DND-41 (cell line): ENCODE results near the gene TCF4.

Source experiments
- EZH2 ChIP-seq: IDR thresholded peaks from 3 replicates; pipeline ENCODE4 v1.6.1; 2012; ENCODE audit warnings: borderline replicate concordance, low read depth, mild to moderate bottlenecking, moderate library complexity, low read length, inconsistent platforms; ENCODE audit not compliant: severe bottlenecking
- TF ChIP-seq, protein P1 (sequence below): IDR thresholded peaks from 2 replicates; pipeline ENCODE4 v1.5.1; 2012; ENCODE audit warnings: borderline replicate concordance, low read length, moderate library complexity, mild to moderate bottlenecking; ENCODE audit not compliant: poor library complexity, severe bottlenecking; ENCODE audit errors: extremely low read depth

DNA sequence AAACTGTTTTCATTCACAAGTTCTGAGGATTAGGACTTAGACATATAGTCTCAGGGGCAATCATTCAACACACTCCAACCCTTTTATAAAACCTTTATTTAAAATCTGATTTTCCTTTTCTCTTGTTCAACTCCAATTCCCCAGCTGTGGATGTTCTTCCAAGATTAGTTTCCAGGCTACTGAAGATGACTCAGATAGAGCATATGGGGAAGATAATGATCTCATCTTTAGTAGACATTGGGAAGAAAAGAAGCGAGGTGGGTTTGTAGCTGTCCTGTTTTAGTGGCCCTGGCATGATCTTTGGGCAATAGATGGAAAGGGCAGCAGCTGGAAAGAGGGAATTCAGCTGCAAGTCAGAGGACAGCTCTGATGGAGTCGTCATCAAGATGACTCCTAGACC is 381.1 kb downstream of the TCF4 start:
- TF ChIP-seq, protein P1, sequence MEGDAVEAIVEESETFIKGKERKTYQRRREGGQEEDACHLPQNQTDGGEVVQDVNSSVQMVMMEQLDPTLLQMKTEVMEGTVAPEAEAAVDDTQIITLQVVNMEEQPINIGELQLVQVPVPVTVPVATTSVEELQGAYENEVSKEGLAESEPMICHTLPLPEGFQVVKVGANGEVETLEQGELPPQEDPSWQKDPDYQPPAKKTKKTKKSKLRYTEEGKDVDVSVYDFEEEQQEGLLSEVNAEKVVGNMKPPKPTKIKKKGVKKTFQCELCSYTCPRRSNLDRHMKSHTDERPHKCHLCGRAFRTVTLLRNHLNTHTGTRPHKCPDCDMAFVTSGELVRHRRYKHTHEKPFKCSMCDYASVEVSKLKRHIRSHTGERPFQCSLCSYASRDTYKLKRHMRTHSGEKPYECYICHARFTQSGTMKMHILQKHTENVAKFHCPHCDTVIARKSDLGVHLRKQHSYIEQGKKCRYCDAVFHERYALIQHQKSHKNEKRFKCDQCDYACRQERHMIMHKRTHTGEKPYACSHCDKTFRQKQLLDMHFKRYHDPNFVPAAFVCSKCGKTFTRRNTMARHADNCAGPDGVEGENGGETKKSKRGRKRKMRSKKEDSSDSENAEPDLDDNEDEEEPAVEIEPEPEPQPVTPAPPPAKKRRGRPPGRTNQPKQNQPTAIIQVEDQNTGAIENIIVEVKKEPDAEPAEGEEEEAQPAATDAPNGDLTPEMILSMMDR = no peak
- no peak for TF ChIP-seq EZH2
